GM19328 (cell line): ENCODE measurements around the gene NRCAM.
"Not testable (repeated sequence)": the region's sequence is repeated elsewhere in the genome, so short reads cannot be mapped to it uniquely, and the experiment has no call there.

ENCODE experiments used
- ATAC-seq: cut with Tn5 transposase; IDR thresholded peaks from one replicate; pipeline ENCODE4 v1.9.1; 2021; ENCODE audit warnings: mild to moderate bottlenecking, moderate library complexity; ENCODE audit not compliant: unreplicated experiment

The NRCAM gene

DNA sequence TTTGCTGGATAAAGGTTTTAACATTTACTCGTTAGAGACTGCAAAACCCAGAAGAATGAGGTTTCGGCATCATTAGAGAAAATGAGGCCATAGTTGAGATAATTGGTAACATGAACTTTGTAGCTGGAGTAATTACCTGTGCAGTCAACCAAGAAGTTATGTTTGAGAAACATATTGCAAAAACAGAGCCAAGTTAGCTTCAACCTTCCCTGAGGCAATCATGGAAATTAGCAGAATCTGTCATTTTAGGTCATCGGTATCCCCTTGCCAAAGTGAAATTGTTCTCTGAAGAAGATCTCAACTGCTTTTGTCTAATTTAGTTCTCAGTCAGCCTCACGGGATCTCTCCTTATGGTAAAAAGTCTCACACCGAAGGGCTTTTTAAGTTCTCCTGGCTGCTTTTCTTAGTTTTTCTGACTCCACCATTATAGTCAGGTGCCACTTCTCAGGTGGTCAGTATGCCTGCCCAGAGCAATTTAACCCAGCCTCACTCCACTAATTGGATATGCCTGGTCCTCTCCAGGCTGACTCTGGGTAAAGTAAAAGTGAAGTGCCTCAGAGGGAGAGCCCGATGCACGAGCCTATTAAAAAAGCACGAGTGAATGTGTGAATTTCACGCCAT is 52.5 kb downstream of the NRCAM start:
- ATAC-seq: no peak

GRCh38 chr7:108402865-108403264 is 53.4 kb downstream of the NRCAM start:
- no peak for ATAC-seq

DNA sequence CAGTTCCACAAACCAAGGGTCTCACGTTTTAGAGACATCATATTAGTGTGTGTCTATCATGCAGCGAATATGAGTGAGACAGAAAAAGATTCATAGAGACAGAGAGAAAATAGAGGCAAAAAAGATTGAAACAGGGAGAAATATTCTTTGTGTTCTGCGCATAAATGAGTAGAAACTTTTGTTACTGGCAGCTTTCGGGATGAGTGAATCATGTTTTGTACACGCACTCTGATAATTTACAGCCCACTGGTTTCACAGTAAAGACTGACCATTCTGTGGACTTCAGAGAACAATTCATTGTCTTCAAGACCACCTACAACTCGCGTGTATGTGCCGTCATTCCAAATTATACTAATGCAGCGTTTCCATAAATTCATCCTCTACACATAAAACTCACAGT is 60.2 kb downstream of the NRCAM start:
- no peak for ATAC-seq

DNA sequence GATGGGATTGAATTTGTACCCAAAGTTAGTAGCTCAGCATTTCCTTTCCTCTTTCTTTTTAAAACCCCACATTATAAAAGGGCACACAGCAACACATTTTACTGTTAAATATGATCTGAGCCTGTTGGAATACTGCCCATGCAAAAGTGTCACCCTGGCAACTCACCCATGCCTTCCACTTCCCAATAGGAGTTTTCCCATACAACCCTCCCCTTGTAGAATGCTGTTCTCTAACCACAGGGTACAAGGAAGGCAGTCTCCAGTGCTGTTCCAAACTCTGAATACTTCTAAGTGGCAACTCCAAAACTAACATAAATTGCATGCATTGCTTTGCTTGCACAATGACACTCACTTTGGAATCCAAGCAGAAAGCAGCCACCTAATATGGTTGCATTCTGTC is 60.8 kb downstream of the NRCAM start:
- ATAC-seq: no peak

DNA sequence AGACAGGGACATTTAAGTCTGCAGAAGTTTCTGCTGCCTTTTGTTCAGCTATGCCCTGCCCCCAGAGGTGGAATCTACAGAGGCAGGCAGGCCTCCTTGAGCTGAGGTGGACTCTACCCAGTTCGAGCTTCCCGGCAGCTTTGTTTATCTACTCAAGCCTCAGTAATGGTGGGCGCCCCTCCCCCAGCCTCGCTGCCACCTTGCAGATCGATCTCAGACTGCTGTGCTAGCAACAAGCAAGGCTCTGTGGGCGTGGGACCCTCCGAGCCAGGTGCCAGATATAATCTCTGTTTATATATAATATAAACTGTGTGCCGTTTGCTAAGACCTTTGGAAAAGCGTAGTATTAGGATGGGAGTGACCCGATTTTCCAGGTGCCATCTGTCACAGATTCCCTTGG is 63.1 kb downstream of the NRCAM start:
- ATAC-seq: not testable (repeated sequence)

DNA sequence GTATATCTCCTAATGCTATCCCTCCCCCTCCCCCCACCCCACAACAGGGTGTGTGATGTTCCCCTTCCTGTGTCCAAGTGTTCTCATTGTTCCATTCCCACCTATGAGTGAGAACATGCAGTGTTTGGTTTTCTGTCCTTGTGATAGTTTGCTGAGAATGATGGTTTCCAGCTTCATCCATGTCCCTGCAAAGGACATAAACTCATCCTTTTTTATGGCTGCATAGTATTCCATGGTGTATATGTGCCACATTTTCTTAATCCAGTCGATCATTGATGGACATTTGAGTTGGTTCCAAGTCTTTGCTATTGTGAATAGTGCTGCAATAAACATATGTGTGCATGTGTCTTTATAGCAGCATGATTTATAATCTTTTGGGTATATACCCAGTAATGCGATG is 68.5 kb downstream of the NRCAM start:
- not testable (repeated sequence) for ATAC-seq

DNA sequence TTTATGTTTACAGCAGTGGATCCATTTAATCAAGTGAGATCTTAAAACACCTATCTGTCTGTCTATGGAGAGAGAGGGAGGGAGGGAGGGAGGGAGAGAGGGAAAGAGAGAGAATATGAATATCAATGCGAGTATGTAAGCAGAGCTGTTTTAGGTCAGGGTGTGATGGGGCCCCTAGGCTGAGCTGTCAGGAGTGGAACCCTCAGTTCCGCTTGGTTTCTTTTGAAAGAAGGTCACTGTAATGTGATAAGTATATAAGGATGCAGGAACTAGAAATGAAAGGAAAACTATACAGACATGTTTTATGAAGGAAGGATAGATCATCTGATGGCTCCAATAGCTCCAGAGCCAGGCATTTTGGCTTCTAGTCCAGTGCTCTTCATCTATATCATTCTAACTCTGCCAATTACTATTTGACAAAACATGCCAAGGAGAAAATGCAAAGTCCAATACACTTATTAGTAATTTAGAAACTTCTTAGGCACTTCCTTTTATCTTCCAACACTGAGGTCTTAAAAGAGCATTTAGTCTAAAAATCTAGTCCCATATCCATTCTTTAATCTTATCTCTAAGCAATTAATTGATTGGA is 70.3 kb downstream of the NRCAM start:
- no peak for ATAC-seq

GRCh38 chr7:108384716-108385483 is 71.3 kb downstream of the NRCAM start:
- no peak for ATAC-seq

GRCh38 chr7:108382932-108383331 is 73.3 kb downstream of the NRCAM start:
- ATAC-seq: no peak

DNA sequence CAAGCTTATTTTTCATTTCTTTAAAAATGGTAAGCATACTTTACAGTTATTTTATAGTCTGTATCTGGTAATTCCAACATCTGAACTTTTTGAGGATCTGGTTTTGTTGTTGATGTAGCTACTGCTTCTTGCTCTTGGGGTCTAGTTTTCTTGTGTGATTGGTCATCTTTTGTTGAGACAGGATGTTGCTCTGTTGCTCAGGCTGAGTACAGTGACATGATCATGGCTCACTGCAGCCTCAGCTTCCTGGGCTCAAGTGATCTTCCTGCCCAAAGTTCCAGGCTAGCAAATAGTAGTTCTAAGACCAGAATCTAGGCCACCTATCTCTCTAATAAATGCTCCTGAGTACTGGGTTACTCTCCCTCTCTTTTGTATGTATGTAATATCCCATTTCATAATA is 75.7 kb downstream of the NRCAM start:
- no peak for ATAC-seq

- ATAC-seq: no peak
These were observed 80.0 kb downstream of the NRCAM start for GRCh38 chr7:108376206-108376605.

DNA sequence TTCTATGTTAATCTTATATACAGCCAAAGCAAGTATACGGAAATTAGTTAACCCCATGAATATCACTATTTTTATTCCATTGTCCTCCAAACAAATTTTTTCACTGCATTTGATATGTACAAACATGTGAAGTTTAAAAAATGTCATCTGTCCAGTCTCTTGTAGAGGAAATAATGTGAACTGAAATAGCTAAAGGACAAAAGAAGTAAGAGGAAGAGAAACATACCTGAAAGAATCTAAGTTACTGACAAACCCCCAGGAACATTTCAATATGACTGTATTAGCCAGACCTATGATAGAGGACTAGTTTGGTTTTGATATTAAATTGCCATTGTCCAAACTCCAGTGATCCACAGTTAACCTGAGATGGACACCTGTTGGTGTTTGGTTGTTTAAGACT is 80.6 kb downstream of the NRCAM start:
- no peak for ATAC-seq

- ATAC-seq: no peak
These were observed 81.3 kb downstream of the NRCAM start for GRCh38 chr7:108374899-108375298.

- no peak for ATAC-seq
These were observed 83.6 kb downstream of the NRCAM start for GRCh38 chr7:108372618-108373017.

- ATAC-seq: no peak
These were observed 85.6 kb downstream of the NRCAM start for GRCh38 chr7:108370616-108371015.

GRCh38 chr7:108368466-108368865 is 87.8 kb downstream of the NRCAM start:
- ATAC-seq: no peak

GRCh38 chr7:108367946-108368345 is 88.3 kb downstream of the NRCAM start:
- ATAC-seq: no peak

DNA sequence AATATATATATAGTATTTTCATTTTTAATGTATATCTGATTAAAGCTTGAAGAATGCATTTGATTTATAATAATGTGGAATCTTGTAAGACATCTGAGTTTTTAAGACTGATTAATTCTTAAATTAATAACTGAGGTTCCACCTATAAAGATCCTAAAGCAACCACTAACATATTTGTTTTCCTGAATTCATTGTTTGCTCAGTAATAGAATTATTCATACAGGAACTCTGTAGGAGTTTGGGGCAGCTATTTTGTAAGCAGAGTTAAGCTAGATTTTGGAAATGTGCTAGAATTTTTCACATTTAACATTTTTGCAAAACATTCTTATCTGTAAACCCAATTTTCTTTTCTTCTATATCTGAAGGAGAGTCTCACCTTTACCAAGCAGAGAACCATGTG is 88.9 kb downstream of the NRCAM start:
- no peak for ATAC-seq

GRCh38 chr7:108363659-108364058 is 92.6 kb downstream of the NRCAM start:
- no peak for ATAC-seq

- no peak for ATAC-seq
These were observed 96.0 kb downstream of the NRCAM start for GRCh38 chr7:108360058-108360800.

DNA sequence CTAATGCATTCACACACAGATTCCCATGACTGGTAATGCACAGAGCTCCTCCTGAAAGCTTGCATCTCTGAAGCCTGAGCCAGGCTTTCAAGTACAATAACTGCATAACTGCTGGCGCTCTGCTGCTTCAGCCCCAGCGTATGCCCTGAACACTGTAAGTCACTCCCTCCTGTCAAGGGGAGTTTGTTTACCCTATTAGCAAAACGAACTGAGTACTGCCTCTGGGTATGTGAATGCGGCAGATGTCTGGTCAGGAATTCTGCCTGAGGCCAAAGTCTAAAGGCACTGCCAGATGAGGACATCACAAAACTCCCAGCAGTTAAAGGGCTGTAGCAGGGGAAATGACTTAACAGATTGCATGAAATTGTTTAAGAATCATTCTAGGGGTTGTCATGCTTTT is 97.7 kb downstream of the NRCAM start:
- ATAC-seq: no peak

- no peak for ATAC-seq
These were observed 104.5 kb downstream of the NRCAM start for GRCh38 chr7:108351729-108352131.
